ENCODE measurements around the gene TSPYL2.
A peak's percentile ranks its signal among the peaks of the same experiment; 100 is the strongest.

Gene TSPYL2

DNA sequence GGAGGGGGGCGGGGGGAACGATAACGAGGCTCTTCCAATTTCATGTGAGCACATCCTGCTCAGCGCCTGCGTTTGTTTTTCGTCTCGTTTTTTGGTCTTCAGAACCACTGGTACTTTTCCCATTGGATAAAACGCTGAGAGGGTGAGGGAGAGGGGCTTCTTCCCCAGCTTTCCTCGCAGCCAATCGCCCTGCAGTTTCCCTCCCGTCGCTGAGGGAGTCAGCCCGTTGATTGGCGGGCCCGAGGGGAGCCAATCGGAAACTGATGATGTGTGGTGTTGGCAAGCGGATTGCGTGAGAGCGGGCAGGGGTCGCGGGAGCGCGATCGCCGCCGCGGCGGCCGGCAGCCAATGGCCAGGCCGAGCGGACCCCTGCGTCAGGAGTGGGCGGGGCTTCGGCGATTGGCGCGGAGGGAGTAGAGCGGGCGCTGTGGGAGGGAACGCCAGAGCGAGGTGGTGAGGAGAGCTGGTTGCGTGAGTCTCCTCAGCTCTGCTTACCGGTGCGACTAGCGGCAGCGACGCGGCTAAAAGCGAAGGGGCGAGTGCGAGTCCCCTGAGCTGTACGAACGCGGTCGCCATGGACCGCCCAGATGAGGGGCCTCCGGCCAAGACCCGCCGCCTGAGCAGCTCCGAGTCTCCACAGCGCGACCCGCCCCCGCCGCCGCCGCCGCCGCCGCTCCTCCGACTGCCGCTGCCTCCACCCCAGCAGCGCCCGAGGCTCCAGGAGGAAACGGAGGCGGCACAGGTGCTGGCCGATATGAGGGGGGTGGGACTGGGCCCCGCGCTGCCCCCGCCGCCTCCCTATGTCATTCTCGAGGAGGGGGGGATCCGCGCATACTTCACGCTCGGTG is at the start of gene TSPYL2:
Gene TSPYL2 (plus strand): TSS at position 443 of the 848 bp plus-strand sequence. CDS start 132 bp downstream, at position 575.
- peaks cover 67% of the 10 kb centered on the region for H3K9me3 Mint-ChIP-seq

DNA sequence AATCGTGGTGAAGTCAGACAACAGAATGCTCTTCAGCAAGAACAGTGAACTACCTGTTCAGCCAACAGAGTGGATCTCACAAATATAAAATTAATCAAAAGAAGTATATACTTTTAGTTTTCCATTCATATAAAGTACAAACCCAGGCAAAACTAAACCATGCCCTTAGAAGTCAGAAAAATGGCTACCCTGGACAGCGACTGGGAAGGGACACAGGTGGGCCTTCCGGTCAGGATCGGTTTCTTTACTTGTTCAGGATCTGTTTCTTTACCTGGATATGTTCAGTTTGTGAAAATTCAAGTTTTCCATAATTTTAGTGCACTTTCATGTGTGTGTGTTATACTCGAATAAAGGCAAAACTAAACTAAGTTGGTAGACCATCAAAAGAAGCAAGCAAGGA is 46.0 kb upstream of the TSPYL2 start:
- no peak for DNase-seq
- peaks cover 7% of the 10 kb centered on the region for H3K4me1 Mint-ChIP-seq
- TF ChIP-seq, protein P1, sequence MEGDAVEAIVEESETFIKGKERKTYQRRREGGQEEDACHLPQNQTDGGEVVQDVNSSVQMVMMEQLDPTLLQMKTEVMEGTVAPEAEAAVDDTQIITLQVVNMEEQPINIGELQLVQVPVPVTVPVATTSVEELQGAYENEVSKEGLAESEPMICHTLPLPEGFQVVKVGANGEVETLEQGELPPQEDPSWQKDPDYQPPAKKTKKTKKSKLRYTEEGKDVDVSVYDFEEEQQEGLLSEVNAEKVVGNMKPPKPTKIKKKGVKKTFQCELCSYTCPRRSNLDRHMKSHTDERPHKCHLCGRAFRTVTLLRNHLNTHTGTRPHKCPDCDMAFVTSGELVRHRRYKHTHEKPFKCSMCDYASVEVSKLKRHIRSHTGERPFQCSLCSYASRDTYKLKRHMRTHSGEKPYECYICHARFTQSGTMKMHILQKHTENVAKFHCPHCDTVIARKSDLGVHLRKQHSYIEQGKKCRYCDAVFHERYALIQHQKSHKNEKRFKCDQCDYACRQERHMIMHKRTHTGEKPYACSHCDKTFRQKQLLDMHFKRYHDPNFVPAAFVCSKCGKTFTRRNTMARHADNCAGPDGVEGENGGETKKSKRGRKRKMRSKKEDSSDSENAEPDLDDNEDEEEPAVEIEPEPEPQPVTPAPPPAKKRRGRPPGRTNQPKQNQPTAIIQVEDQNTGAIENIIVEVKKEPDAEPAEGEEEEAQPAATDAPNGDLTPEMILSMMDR (IDR thresholded peaks at IDR 0.05), result no peak
- H3K27ac Mint-ChIP-seq, result no peak overlapping the region
- no peaks in the 10 kb centered on the region for H3K36me3 Mint-ChIP-seq (ENCODE audit: low read depth)
- H3K27me3 Mint-ChIP-seq (ENCODE audit: low read depth, poor library complexity), result peaks cover 15% of the 10 kb centered on the region
- peaks cover 40% of the 10 kb centered on the region for H3K9me3 Mint-ChIP-seq
- H3K4me3 Mint-ChIP-seq, result no peak overlapping the region

More for the DNA sequence above, at the start of gene TSPYL2:
- H3K4me3 Mint-ChIP-seq, result peak within 1 kb of the TSS; percentile 91
- peaks cover 68% of the 10 kb centered on the region for H3K4me1 Mint-ChIP-seq
- no peaks in the 10 kb centered on the region for H3K27me3 Mint-ChIP-seq (ENCODE audit: low read depth, poor library complexity)
- H3K36me3 Mint-ChIP-seq (ENCODE audit: low read depth), result peaks cover 32% of the 10 kb centered on the region
- H3K27ac Mint-ChIP-seq, result peak within 1 kb of the TSS; percentile 99
- peak; percentile 92 for DNase-seq
- TF ChIP-seq, protein P1 (IDR thresholded peaks at IDR 0.05), result no peak

DNA sequence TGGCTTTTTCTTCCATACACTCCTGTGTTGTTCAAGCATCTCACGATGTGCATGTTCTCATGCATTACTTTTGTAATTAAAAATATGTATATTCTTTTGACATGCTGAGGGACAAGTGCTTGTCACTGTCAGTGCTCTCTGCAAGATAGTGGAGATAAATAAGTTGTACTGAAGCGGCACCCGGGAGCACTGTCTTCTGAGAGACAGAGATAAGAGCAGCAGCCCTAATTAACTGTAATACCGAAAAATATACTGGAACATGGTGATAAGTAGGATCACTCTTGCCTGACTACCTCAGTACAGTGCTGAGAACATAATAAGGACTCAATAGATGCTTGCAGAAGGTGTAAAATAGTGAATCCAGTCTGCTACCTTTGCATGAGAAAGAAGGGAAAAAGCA is 42.9 kb upstream of the TSPYL2 start:
- DNase-seq, result no peak
- no peaks in the 10 kb centered on the region for H3K4me1 Mint-ChIP-seq
- no peak overlapping the region for H3K4me3 Mint-ChIP-seq
- no peak overlapping the region for H3K27ac Mint-ChIP-seq
- H3K27me3 Mint-ChIP-seq (ENCODE audit: low read depth, poor library complexity), result peaks cover 7% of the 10 kb centered on the region
- TF ChIP-seq, protein P1 (IDR thresholded peaks at IDR 0.05), result no peak
- H3K36me3 Mint-ChIP-seq (ENCODE audit: low read depth), result no peaks in the 10 kb centered on the region
- peaks cover 45% of the 10 kb centered on the region for H3K9me3 Mint-ChIP-seq

DNA sequence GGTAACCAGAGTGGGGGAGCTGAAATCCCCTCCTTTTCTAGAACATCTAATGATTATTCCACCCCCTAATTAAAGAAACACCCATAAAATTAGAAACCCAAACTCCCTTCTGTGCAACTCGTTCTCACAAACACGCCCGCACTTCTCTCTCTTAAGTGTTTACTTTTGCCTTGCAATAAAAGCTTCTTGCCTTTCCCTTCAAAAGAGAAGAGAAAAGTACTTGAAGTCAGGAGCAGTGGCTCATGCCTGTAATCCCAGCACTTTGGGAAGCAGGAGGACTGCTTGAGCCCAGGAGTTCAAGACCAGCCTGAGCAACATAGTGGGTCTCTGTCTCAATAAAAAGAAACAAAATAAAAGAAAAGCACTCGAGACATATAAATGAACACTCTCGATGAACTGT is 37.2 kb upstream of the TSPYL2 start:
- Mint-ChIP-seq H3K4me3 (no peak overlapping the region), H3K36me3 (ENCODE audit: low read depth) (no peaks in the 10 kb centered on the region), H3K27me3 (ENCODE audit: low read depth, poor library complexity) (peaks cover 3% of the 10 kb centered on the region), H3K27ac (no peak overlapping the region), H3K4me1 (peaks cover 16% of the 10 kb centered on the region), H3K9me3 (peaks cover 52% of the 10 kb centered on the region)
- DNase-seq, result no peak
- TF ChIP-seq, protein P1 (IDR thresholded peaks at IDR 0.05), result no peak

DNA sequence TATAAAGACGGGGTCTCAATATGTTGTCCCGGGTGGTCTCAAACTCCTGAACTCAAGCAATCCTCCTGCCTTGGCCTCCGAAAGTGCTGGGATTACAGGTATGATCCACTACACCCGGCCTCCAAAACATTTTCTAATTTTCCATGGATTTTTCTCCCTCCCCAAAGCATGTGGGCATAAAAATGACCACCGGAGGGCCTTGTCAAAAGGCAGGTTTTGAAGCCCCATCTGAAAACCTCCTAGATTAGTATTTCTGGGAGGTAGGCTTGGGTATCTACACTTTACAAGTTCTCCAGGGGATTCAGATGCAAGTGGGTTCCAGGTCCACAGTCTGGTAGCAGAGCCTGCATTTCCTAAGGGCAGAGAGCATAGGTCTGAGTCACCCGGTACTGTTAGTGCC is 34.9 kb upstream of the TSPYL2 start:
- peaks cover 3% of the 10 kb centered on the region for H3K27me3 Mint-ChIP-seq (ENCODE audit: low read depth, poor library complexity)
- H3K27ac Mint-ChIP-seq, result no peak overlapping the region
- H3K4me3 Mint-ChIP-seq, result peak overlapping the region; percentile 81
- H3K4me1 Mint-ChIP-seq, result peaks cover 16% of the 10 kb centered on the region
- TF ChIP-seq, protein P1 (IDR thresholded peaks at IDR 0.05), result peak; percentile 16
- no peak for DNase-seq
- peaks cover 43% of the 10 kb centered on the region for H3K9me3 Mint-ChIP-seq
- H3K36me3 Mint-ChIP-seq (ENCODE audit: low read depth), result no peaks in the 10 kb centered on the region
